GM23248 (cell line): ENCODE data around the gene KBTBD13. TPM values are rescaled to one million over a fixed set of nuclear protein-coding genes. Genes with fewer than 3 reads are reported as not detected.
"Not testable (repeated sequence)": the region's sequence is repeated elsewhere in the genome, so short reads cannot be mapped to it uniquely, and the experiment has no call there.

Source experiments
- DNase-seq: peaks from one replicate; pipeline ENCODE4 v3.0.0-alpha.2; 2015
- H2AFZ ChIP-seq: fragments of 200-600 bp; sonication (generic); 2 replicates; pipeline ENCODE4 v1.6.1; 2016; ENCODE audit warnings: antibody characterized with exemption
- H3F3A ChIP-seq: fragments of 200-600 bp; sonication (generic); 2 replicates; pipeline ENCODE4 v1.6.1; 2016; ENCODE audit warnings: mild to moderate bottlenecking, antibody characterized with exemption, mixed run types; ENCODE audit not compliant: insufficient read depth
- H3K27ac ChIP-seq: fragments of 200-600 bp; sonication (generic); 2 replicates; pipeline ENCODE4 v1.5.1; 2016; ENCODE audit warnings: mild to moderate bottlenecking
- H3K27me3 ChIP-seq: fragments of 200-600 bp; sonication (generic); replicated peaks from 2 replicates; pipeline ENCODE4 v1.6.1; 2016; ENCODE audit warnings: mild to moderate bottlenecking; ENCODE audit not compliant: insufficient read depth
- H3K36me3 ChIP-seq: fragments of 200-600 bp; sonication (generic); 2 replicates; pipeline ENCODE4 v1.6.1; 2016; ENCODE audit warnings: low read depth, mild to moderate bottlenecking
- H3K4me1 ChIP-seq: fragments of 200-600 bp; sonication (generic); 2 replicates; pipeline ENCODE4 v1.6.1; 2016; ENCODE audit warnings: mild to moderate bottlenecking; ENCODE audit not compliant: insufficient read depth
- H3K4me2 ChIP-seq: fragments of 200-600 bp; sonication (generic); one replicate; pipeline ENCODE4 v1.6.1; 2016; ENCODE audit warnings: mild to moderate bottlenecking; ENCODE audit not compliant: unreplicated experiment
- H3K4me3 ChIP-seq: fragments of 200-600 bp; sonication (generic); 2 replicates; pipeline ENCODE4 v1.5.1; 2016; ENCODE audit warnings: mild to moderate bottlenecking
- H3K79me2 ChIP-seq: fragments of 200-600 bp; sonication (generic); 2 replicates; pipeline ENCODE4 v1.6.1; 2016; ENCODE audit warnings: mild to moderate bottlenecking; ENCODE audit not compliant: insufficient read depth
- H3K9ac ChIP-seq: fragments of 200-600 bp; sonication (generic); 2 replicates; pipeline ENCODE4 v1.6.1; 2016; ENCODE audit warnings: mild to moderate bottlenecking
- H3K9me2 ChIP-seq: fragments of 200-600 bp; sonication (generic); 2 replicates; pipeline ENCODE4 v1.6.1; 2016; ENCODE audit warnings: mixed run types, mild to moderate bottlenecking, moderate library complexity; ENCODE audit not compliant: insufficient read depth
- H3K9me3 ChIP-seq: fragments of 200-600 bp; sonication (generic); one replicate; pipeline ENCODE4 v1.6.1; 2017; ENCODE audit warnings: low read depth
- H4K20me1 ChIP-seq: fragments of 200-600 bp; sonication (generic); 2 replicates; pipeline ENCODE4 v1.6.0; 2016; ENCODE audit not compliant: insufficient read depth
- EZH2 ChIP-seq: fragments of 200-600 bp; sonication (generic); IDR thresholded peaks from 2 replicates; pipeline ENCODE4 v1.6.1; 2018; ENCODE audit warnings: antibody characterized with exemption, mild to moderate bottlenecking; ENCODE audit not compliant: insufficient read depth, poor library complexity, severe bottlenecking
- EZH2phosphoT487 ChIP-seq: fragments of 200-600 bp; sonication (generic); IDR thresholded peaks from 2 replicates; pipeline ENCODE4 v1.6.1; 2018; ENCODE audit warnings: antibody characterized with exemption, moderate library complexity, mild to moderate bottlenecking, low read depth; ENCODE audit not compliant: insufficient read depth
- WGBS, 2 experiments: methylation state at CpG; one replicate each; pipeline ENCODE4 v1.1.6; 2015 to 2017; ENCODE audit warnings: low lambda C conversion rate in 2 of 2, low coverage in 1 of 2; ENCODE audit errors: missing lambda C conversion rate in 2 of 2; 5-methylcytosine and 5-hydroxymethylcytosine counted together
- in situ Hi-C: fragments of 300-500 bp; cut with MboI; formaldehyde crosslinking; loops from 2 replicates; pipeline ENCODE4 v1.15.0; 2020
- polyA plus RNA-seq: library from polyadenylated mRNA; unstranded; fragments of >200 nt; fragmentation: Nextera tagmentation; extraction: Ambion mirVana; gene quantifications from 2 replicates; pipeline ENCODE4 v1.2.1, GENCODE V29; 2016
- total RNA-seq: library from RNA; depleted of rRNA; stranded (reverse); fragments of >200 nt; shearing (Covaris generic); gene quantifications from 2 replicates; pipeline ENCODE4 v1.2.3, GENCODE V29; 2014

The KBTBD13 gene
- total and polyA plus RNA-seq, 2 experiments from 2014 or later, result not detected

GRCh38 chr15:65072617-65073016, 3.9 kb upstream of the KBTBD13 start:
- Histone ChIP-seq H4K20me1 (no peaks in the 10 kb centered on the region), H2AFZ (no peak overlapping the region), H3K27ac (no peak overlapping the region), H3K9me3 (no peaks in the 10 kb centered on the region), H3K27me3 (0 out of 2 replicates have a peak, but pooled peaks cover under 1% of the 10 kb centered on the region), H3K4me3 (no peak overlapping the region), H3K4me1 (peaks cover 35% of the 10 kb centered on the region), H3K9me2 (no peaks in the 10 kb centered on the region), H3K9ac (no peak overlapping the region), H3F3A (peaks cover 22% of the 10 kb centered on the region), H3K79me2 (no peaks in the 10 kb centered on the region), H3K36me3 (no peaks in the 10 kb centered on the region), H3K4me2 (no peak overlapping the region)
- no peak for TF ChIP-seq EZH2
- no peak for TF ChIP-seq EZH2phosphoT487
- no peak for DNase-seq
- WGBS, 2 experiments, result 87 to 88% methylated on average over 3 of the region's 3 CpGs
- in situ Hi-C loops, result no loop called here

- H3K9me2 ChIP-seq, H3K9me3 ChIP-seq, in situ Hi-C loops, H3K27ac ChIP-seq, H3F3A ChIP-seq, H3K36me3 ChIP-seq, H3K9ac ChIP-seq, H3K4me2 ChIP-seq, H3K4me3 ChIP-seq, H3K27me3 ChIP-seq, H2AFZ ChIP-seq, H3K79me2 ChIP-seq, DNase-seq, H4K20me1 ChIP-seq: not testable (repeated sequence)
- H3K4me1 ChIP-seq, result peaks cover 15% of the 10 kb centered on the region
- WGBS, 2 experiments, result 92 to 95% methylated on average over 12 to 20 of the region's 22 CpGs
Observed at GRCh38 chr15:65074946-65075345, 1.6 kb upstream of the KBTBD13 start.

- H3K27me3 ChIP-seq, H3F3A ChIP-seq, H3K4me3 ChIP-seq, H3K9ac ChIP-seq, H3K79me2 ChIP-seq, DNase-seq, H3K9me2 ChIP-seq, H3K36me3 ChIP-seq, H3K27ac ChIP-seq, H2AFZ ChIP-seq, H3K9me3 ChIP-seq, in situ Hi-C loops, H4K20me1 ChIP-seq, H3K4me2 ChIP-seq: not testable (repeated sequence)
- WGBS, 2 experiments, result 94 to 96% methylated on average over 12 of the region's 12 CpGs
- peaks cover 10% of the 10 kb centered on the region for H3K4me1 ChIP-seq
Observed at GRCh38 chr15:65075607-65076395, 745 bp upstream of the KBTBD13 start.

GRCh38 chr15:65077291-65077980, 890 bp downstream of the KBTBD13 start:
- DNase-seq, result no peak
- Histone ChIP-seq H3K36me3 (no peaks in the 10 kb centered on the region), H3K9me2 (no peaks in the 10 kb centered on the region), H3K4me1 (no peaks in the 10 kb centered on the region), H2AFZ (no peak overlapping the region), H4K20me1 (no peaks in the 10 kb centered on the region), H3K9ac (no peak overlapping the region), H3K4me3 (no peak overlapping the region), H3K27me3 (peaks cover 9% of the 10 kb centered on the region; the same call in 1 of the 2 replicates), H3K27ac (no peak overlapping the region), H3K79me2 (no peaks in the 10 kb centered on the region), H3F3A (no peaks in the 10 kb centered on the region), H3K9me3 (no peaks in the 10 kb centered on the region), H3K4me2 (no peak overlapping the region)
- TF ChIP-seq EZH2phosphoT487 (no peak), EZH2 (no peak)
- in situ Hi-C loops, result no loop called here
- 49 to 53% methylated on average over 47 to 59 of the region's 85 CpGs for WGBS, 2 experiments
